GM19455 (cell line): ENCODE results near the gene DTNB.
"Not testable (repeated sequence)": the region's sequence is repeated elsewhere in the genome, so short reads cannot be mapped to it uniquely, and the experiment has no call there.

Experiments used
- ATAC-seq: cut with Tn5 transposase; IDR thresholded peaks from one replicate; pipeline ENCODE4 v1.9.1; 2021; ENCODE audit not compliant: unreplicated experiment

Gene DTNB

DNA sequence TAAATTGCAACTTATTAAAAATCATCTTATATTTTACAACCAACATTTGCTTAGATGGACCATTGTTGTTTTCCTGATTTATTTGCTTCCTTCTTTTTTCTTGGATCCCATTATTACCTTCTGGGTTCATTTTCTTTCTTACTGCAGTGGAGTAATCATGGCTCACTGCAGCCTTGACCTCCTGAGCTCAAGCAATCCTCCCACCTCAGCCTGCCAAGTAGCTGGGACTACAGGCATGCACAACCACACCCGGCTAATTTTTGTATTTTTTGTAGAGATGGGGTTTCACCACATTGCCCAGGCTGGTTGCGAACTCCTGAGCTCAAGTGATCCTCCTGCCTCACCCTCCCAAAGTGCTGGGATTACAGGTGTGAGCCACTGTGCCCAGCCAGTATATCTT is 123.8 kb downstream of the DTNB start:
- not testable (repeated sequence) for ATAC-seq

DNA sequence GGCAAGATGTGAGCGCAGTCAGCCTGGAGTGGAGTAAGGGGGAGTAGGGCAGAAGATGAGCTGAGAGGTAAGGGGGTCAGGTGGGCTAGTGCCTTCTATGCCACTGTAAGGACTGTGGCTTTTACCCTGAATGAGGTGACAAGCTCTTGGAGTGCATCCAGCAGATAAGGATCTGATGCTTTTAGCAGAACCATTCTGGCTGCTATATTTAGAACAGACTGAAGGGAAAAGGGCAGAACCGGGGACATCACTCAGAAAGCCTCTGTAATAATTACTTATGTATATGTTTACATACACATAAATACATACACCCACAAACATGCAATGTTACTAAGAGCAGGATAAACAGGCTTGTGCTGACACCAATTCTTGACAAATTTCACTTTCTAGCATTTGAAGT is 124.8 kb downstream of the DTNB start:
- no peak for ATAC-seq

DNA sequence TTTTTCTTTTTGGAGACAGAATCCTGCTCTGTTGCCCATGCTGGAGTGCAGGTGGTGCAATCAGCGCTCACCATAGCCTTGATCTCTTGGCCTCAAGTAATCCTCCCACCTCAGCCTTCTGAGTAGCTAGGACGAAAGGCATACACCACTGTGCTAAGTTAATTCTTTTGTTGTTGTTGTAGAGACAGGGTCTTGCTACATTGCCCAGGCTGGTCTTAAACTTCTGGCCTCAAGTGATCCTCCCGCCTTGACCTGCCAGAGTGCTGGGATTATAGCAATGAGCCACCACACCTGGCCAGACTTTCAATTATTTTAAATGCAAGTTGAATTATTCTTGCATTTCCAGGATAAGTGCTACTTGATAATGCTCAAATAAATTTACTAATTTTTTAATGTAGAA is 126.5 kb downstream of the DTNB start:
- no peak for ATAC-seq

DNA sequence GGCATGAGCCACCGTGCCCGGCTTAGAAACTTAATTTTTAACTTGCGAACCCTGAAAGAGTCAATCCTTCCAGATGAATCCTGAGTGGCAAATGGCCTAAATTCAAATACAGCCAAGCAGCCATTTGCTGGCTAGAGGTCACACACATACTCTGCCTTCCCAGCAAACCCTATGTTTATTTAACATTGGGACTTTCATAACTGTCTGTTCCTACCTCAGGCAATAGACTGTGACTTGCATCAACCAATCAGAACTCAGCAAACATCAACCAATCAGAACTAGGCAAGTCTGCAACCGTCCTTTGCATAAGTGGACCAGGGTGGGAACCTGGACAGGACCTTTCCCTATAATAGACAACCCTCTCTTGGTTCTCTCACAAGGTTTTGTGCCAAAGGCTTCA is 127.5 kb downstream of the DTNB start:
- ATAC-seq = no peak

DNA sequence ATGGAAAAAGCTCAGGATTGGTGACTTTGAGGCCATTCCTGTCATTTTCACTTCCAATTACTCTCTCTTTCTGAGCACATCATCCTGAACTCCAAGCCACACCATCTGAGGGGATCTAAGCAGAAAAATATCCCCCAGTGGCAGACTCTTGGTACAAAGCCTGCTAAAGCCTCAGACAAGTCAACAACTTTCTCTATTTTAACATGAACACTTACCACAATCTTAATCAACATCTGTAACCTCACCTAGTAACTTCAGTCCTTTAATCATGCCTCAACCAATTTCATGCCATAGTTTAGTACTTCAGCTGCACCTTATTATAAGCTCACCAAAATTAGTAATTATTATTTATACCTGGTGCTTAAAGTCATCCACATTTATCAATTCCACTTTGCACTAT is 128.9 kb downstream of the DTNB start:
- ATAC-seq = no peak

DNA sequence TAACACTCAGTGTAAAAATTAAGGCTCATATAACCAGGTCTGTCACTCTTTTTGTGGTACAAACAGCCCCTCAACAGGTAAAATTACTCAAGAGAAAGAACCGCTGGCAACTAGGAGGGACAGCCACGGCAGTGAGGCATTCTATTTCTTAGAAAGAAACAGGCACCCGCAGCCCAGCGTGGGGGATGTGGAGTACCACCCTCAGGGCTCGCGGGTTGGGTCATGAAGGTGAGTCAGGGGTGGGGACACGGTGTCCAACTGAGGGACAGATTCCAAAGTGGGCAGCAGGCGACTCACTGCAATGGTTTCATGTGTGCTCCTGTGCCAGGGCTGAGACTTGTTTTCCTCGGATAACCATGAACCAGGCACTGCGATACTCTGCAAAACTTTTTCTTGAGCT is 129.4 kb downstream of the DTNB start:
- ATAC-seq = no peak

DNA sequence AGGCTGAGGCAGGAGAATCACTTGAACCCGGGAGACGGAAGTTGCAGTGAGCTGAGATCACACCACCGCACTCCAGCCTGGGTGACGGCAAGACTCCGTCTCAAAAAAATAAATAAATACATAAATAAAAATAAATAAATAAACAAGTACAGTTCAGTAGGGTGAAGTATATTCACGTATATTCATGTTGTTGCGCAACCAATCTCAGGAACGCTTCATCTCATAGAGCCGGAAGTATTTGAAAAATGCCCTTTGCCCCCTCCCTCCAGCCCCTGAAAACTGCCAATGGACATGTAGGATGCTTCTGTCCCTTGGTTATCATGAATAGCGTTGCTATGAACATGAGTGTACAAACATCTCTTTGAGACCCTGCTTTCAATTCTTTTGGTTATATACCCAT is 132.0 kb downstream of the DTNB start:
- ATAC-seq = no peak

DNA sequence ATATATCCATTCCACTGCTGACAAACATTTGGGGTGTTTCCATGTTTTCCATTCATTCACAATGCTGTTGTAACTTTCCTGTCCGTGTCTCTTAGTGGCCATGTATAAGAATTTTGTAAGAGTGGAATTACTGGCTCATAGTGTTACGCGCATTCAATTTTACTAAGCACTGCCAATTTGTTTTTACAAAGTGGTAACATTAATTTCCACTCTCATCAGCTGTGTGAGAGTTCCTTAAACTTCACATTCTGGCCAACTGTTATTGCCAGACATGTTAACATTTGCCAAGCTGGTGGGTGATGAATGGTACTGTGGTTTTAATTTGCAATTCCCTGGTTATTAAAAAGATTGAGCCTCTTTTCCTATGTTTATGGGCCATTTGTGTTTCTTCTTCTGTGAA is 134.2 kb downstream of the DTNB start:
- ATAC-seq = no peak

DNA sequence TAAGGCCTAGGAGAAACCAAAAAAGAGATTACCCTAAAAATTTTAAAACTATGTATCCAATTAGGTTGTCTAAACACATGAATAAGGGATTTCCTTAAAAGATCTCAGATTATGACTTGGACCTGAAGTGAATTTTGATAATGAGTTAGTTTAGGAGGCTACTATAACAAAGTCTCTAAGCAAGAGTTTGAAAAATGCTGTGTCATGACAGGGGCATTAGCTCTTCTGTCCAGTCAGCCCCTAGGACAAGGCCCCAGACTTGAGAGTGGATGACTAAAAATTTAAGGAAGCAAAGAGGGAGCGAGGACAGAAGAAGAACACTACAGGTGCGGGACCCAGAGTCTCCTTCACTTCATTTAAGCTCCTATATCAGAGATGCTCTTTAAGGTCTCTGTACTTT is 135.9 kb downstream of the DTNB start:
- no peak for ATAC-seq

DNA sequence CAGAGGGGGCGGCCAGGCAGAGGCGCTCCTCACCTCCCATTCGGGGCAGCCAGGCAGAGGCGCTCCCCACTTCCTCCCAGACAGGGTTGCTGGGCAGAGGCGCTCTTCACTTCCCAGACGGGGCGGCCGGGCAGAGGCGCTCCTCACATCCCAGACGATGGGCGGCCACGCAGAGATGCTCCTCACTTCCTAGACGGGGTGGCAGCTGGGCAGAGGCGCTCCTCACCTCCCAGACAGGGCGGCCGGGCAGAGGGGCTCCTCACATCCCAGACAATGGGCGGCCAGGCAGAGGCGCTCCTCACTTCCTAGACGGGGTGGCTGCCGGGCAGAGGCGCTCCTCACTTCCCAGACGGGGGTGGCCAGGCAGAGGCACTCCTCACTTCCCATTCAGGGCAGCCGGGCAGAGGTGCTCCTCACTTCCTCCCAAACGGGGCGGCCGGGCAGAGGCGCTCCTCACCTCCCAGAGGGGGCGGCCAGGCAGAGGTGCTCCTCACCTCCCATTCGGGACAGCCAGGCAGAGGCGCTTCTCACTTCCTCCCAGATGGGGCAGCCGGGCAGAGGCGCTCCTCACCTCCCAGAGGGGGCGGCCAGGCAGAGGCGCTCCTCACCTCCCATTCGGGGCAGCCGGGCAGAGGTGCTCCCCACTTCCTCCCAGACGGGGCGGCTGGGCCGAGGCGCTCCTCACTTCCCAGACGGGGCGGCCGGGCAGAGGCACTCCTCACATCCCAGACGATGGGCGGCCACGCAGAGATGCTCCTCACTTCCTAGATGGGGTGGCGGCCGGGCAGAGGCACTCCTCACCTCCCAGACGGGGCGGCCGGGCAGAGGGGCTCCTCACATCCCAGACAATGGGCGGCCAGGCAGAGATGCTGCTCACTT is 137.7 kb downstream of the DTNB start:
- ATAC-seq = not testable (repeated sequence)

DNA sequence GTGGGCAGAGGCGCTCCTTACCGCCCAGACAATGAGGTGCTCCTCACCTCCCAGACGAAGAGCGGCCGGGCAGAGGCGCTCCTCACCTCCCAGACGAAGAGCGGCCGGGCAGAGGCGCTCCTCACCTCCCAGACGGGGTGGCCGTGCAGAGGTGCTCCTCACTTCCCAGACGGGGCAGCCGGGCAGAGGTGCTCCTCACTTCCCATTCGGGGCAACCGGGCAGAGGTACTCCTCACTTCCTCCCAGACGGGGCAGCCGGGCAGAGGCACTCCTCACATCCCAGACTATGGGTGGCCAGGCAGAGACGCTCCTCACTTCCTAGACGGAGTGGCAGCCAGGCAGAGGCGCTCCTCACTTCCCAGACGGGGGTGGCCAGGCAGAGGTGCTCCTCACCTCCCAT is 138.4 kb downstream of the DTNB start:
- not testable (repeated sequence) for ATAC-seq

DNA sequence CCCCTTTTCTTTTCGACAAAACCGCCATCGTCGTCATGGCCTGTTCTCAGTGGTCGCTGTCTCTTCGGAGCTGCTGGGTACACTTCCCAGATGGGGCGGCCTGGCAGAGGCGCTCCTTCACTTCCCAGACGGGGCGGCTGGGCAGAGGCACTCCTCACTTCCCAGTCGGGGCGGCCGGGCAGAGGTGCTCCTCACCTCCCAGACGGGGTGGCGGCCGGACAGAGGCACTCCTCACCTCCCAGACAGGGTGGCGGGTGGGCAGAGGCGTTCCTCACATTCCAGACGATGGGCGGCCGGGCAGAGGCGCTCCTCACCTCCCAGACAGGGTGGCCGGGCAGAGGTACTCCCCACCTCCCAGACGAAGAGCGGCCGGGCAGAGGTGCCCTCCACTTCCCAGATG is 138.9 kb downstream of the DTNB start:
- no peak for ATAC-seq

DNA sequence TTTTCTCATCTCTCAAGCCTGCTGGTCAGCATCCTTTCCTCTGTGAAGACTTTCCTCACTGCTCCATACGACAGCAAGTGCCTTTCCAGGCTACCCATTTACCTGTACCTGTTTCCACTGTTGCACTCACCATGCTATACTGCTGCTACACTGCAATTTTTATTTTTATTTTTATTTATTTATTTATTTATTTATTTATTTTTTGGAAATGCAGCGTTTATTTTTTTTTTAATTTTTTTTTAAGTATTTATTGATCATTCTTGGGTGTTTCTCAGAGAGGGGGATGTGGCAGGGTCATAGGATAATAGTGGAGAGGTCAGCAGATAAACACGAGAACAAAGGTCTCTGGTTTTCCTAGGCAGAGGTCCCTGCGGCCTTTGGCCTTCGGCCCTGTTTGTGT is 139.6 kb downstream of the DTNB start:
- ATAC-seq = not testable (repeated sequence)

DNA sequence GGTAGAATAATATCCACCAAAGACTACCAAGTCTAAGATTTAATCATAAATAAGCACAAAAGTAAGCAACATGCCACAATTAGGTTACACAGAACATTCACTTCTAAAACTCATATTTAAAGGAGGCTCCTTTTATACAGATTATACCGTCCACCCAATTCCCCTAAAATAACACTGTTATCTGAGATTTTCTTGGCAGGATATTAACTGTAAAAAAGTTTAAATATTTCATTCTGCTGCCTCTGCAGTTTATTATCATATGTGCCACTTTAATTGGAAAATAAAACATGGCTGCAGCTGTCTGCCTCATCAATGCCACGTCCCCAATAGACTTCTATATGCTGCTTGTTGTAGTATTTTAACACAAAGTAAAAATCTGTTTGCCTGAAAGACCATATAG is 140.9 kb downstream of the DTNB start:
- ATAC-seq = no peak

DNA sequence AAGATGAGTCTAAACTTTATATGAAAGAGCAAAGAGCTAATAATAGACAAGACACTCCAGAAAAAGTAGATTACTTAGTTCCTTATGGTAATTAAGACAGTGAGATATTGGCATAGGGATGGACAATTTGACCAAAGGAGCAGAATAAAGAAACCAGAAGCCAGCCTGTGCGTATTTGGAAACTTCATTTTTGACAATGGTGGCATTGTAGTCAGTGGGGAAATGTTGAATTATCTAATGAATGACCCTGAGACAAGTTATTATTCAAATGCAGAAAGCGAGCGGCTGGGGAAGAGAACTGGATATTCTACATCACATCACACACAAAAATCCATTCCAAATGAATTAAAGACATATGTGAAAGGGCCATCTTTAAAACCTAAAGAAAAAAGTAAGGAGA is 144.3 kb downstream of the DTNB start:
- ATAC-seq = no peak

DNA sequence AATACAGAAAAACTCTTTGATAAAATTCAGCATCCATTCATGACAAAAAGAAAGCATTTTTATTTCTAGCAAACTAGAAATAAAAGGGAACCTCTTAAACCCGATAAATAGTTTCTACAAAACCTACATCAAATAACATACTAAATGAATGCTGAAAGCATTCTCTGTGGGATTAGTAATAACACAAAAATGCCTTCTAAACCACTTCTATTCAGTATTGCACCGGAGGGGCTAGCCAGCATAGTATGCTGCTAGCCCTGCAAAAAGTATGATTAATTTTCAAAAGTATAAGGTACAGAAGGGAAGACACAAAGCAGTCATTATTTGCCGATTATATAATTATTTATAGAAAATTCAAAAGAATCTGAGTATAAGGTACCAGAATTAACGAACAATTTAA is 145.2 kb downstream of the DTNB start:
- ATAC-seq = no peak

DNA sequence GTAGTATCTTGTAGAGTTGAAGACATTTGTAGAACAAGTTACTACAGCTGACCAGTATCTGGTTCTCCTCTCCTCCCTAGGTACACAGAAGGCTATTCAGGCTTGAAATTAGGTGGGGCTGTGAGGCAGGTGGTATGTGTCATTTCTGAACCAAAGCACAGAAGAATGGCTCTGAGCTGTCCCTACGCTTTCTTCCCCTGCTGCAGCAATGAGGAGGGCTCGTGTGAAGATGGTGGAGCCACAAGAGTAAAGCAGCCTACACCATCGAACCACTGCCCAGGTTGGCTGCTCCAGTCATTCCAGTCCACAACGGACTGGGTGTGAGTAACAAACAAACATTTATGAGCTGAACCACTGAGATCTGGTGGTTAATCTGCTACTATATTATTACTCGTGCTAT is 148.9 kb downstream of the DTNB start:
- ATAC-seq = no peak

DNA sequence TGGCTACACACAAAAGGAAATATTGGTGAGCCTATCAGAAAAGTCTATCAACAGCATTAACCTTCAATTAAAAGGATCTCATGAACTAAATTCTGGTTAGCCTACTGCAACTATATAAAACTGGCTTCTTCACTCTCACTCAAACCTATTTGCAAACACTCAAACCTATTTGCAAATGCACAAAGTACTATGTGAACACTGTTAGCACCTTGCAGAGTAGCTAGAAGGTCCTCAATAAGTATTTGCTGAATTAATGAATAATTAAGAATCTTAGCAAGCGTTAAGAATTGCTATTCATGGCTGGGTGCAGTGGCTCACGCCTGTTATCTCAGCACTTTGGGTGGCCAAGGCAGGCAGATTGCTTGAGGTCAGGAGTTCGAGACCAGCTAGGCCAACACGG is 150.3 kb downstream of the DTNB start:
- no peak for ATAC-seq

DNA sequence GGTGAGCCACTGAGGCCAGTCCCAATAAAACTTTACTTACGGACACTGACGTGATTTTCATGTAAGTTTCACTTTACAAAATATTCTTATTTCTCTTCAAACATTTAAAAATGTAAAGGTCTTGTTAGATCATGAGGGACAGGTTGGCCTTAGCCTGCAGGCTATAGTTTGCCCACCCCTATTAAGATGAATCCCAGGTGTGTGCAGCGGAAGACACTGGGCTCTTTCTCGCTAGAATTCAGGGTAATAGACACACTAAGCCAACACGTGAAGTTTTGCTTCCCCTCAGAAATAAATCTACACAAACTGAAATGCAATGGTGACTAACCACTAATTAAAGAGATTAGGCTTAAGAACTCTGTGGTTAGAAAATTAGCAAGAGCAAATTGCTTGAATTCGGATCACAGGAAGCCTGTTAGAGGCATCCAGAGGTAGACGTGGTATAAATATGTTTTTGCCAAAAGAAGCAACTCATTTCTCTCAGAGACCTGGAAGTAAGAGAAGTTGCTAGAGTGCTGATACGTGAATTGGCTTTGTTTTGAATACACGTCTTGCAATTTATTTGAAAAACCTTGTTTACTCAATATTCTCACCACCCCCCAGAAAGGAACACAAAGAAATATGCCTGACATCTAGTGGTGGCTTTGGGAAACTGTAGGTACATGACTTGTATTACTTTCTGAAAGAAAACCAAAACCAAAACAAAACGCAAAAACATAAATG is 151.6 kb downstream of the DTNB start:
- peak; percentile 77 for ATAC-seq

DNA sequence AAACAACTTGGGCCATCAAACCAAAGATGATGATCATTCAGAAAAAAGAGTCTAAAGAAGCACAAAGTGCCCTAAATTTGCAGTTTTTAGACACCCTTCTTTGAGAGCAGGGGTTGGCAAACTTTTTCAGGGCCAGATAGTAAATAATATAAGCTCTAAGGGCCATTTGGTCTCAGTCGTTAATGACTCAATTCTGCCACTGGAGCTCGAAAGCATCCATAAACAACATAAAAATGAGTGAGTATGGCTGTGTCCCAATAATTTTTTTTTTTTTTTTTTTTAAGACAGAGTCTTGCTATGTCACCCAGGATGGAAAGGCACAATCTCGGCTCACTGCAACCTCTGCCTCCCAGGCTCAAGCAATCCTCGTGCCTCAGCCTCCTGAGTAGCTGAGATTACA is 152.3 kb downstream of the DTNB start:
- no peak for ATAC-seq

DNA sequence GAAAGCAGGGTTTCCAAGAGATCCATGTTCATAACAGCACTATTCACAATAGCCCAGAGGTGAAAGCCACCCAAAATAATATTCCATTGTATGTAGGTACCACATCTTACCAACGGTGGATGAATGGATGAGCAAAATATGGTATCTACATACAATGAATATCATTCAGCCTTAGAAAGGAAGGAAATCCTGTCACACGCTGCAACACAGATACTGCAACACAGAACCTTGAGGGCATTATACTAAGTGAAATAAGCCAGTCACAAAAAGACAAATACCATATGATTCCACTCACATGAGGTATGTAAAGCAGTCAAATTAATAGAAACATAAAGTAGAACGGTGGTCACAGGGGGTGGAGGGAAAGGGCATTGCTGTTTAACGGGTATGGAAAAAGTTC is 155.7 kb downstream of the DTNB start:
- ATAC-seq = no peak

DNA sequence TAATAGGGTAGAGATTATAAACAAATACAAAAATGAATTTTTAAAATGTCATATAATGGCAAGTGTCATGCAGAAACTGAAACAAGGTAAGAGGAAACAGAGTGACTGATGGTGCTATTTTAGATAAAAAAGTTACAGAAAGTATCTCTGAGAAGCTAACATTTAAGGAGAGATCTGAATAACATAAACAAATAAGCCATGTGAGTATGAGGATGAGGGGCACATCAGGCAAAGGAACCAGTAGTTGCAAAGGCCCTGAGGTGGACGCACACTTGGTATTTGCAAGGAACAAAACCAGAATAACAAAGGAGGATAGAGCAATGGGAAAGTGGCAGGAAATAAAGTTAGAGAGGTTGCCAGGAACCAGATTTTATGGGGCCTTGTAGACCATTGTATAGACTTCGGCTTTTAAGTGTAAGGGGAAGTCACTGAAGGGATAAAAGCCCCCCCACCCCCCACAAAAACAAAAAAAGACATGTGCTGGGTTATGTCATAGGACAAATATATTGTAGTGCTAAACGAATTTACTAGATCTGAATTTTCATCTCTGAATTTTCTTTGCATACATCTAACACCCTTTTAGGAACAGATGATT is 159.2 kb downstream of the DTNB start:
- no peak for ATAC-seq
